Hepatocyte (in vitro differentiated cells): ENCODE results near the gene CFL1. TPM values are rescaled to one million over a fixed set of nuclear protein-coding genes. Genes with fewer than 3 reads are reported as not detected.
A peak's percentile ranks its signal among the peaks of the same experiment; 100 is the strongest.

ENCODE experiments used
- DNase-seq: peaks from one replicate; pipeline ENCODE4 v3.0.0-alpha.2; 2016; ENCODE audit warnings: low spot score
- H2AFZ ChIP-seq: fragments of 200-600 bp; sonication (generic); 2 replicates; pipeline ENCODE4 v1.6.0; 2016; ENCODE audit warnings: antibody characterized with exemption, mild to moderate bottlenecking
- H3K27ac ChIP-seq: fragments of 200-600 bp; sonication (generic); 2 replicates; pipeline ENCODE4 v1.5.1; 2016; ENCODE audit warnings: mild to moderate bottlenecking
- H3K27me3 ChIP-seq: fragments of 200-600 bp; sonication (generic); 2 replicates; pipeline ENCODE4 v1.6.1; 2016
- H3K36me3 ChIP-seq: fragments of 200-600 bp; sonication (generic); replicated peaks from 2 replicates; pipeline ENCODE4 v1.5.1; 2016; ENCODE audit warnings: low read depth; ENCODE audit not compliant: insufficient read depth
- H3K4me1 ChIP-seq: fragments of 200-600 bp; sonication (generic); 2 replicates; pipeline ENCODE4 v1.5.1; 2016; ENCODE audit warnings: mild to moderate bottlenecking, moderate library complexity; ENCODE audit not compliant: insufficient read depth
- H3K4me2 ChIP-seq: fragments of 200-600 bp; sonication (generic); 2 replicates; pipeline ENCODE4 v1.6.0; 2016
- H3K4me3 ChIP-seq: fragments of 200-600 bp; sonication (generic); 2 replicates; pipeline ENCODE4 v1.5.1; 2016; ENCODE audit warnings: mild to moderate bottlenecking
- H3K79me2 ChIP-seq: fragments of 200-600 bp; sonication (generic); 2 replicates; pipeline ENCODE4 v1.6.0; 2017; ENCODE audit warnings: mild to moderate bottlenecking
- H3K9me2 ChIP-seq: fragments of 200-600 bp; sonication (generic); replicated peaks from 2 replicates; pipeline ENCODE4 v1.6.0; 2017; ENCODE audit warnings: mild to moderate bottlenecking; ENCODE audit not compliant: insufficient read depth
- H3K9me3 ChIP-seq: fragments of 200-600 bp; sonication (generic); 2 replicates; pipeline ENCODE4 v1.5.1; 2016; ENCODE audit warnings: low read depth, mild to moderate bottlenecking
- H4K20me1 ChIP-seq: fragments of 200-600 bp; sonication (generic); 2 replicates; pipeline ENCODE4 v1.6.0; 2016; ENCODE audit warnings: mild to moderate bottlenecking; ENCODE audit not compliant: insufficient read depth, poor library complexity, severe bottlenecking
- EZH2 ChIP-seq: fragments of 200-600 bp; sonication (generic); IDR thresholded peaks from 2 replicates; pipeline ENCODE4 v1.6.1; 2016; ENCODE audit warnings: antibody characterized with exemption, mild to moderate bottlenecking, borderline replicate concordance
- EZH2phosphoT487 ChIP-seq: fragments of 200-600 bp; sonication (generic); IDR thresholded peaks from one replicate; pipeline ENCODE4 v1.6.1; 2018; ENCODE audit warnings: antibody characterized with exemption, mild to moderate bottlenecking, low read depth, moderate library complexity; ENCODE audit not compliant: unreplicated experiment, severe bottlenecking
- WGBS: methylation state at CpG from one replicate; pipeline ENCODE4 v1.1.6; 2016; ENCODE audit warnings: low lambda C conversion rate; ENCODE audit errors: missing lambda C conversion rate; 5-methylcytosine and 5-hydroxymethylcytosine counted together
- polyA plus RNA-seq: library from polyadenylated mRNA; unstranded; fragments of >200 nt; fragmentation: Nextera tagmentation; extraction: Ambion mirVana; gene quantifications from 2 replicates; pipeline ENCODE4 v1.2.1, GENCODE V29; 2016
- total RNA-seq: library from RNA; depleted of rRNA; stranded (reverse); fragments of >200 nt; gene quantifications from 2 replicates; pipeline ENCODE4 v1.2.3, GENCODE V29; 2014
- TF ChIP-seq, protein P1 (sequence below): fragments of 200-600 bp; sonication (generic); IDR thresholded peaks from 2 replicates; pipeline ENCODE4 v1.5.1; 2016; ENCODE audit warnings: antibody characterized with exemption, mild to moderate bottlenecking; ENCODE audit not compliant: poor library complexity

Gene CFL1
- total and polyA plus RNA-seq, 2 experiments from 2014 or later, result 720 to 1,698 TPM

DNA sequence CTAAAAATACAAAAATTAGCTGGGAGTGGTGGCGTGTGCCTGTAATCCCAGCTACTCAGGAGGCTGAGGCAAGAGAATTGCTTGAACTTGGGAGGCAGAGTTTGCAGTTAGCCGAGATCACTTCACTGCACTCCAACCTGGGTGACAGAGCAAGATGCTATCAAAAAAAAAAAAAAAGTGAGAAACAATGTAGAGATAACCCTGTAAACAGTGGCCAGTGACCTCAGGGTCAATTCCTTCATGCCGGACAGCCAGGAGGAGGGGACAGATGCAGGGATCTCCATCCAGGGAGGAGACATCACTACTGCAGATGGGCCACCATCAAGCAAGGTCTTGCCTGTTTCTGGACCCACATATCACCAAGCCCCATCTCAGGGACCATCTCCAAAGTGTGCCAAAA lies 10.2 kb downstream of the CFL1 start:
- H3K4me2 ChIP-seq, result no peak overlapping the region
- no peak overlapping the region for H2AFZ ChIP-seq
- H4K20me1 ChIP-seq, result no peaks in the 10 kb centered on the region
- H3K79me2 ChIP-seq, result no peaks in the 10 kb centered on the region
- H3K27ac ChIP-seq, result no peak overlapping the region
- DNase-seq, result no peak
- 68% methylated on average over 3 of the region's 3 CpGs for WGBS
- H3K4me3 ChIP-seq, result no peak overlapping the region
- no peaks in the 10 kb centered on the region for H3K9me3 ChIP-seq
- no peaks in the 10 kb centered on the region for H3K9me2 ChIP-seq
- H3K36me3 ChIP-seq, result no peaks in the 10 kb centered on the region
- TF ChIP-seq EZH2, result no peak
- no peak for TF ChIP-seq EZH2phosphoT487
- TF ChIP-seq, protein P1, sequence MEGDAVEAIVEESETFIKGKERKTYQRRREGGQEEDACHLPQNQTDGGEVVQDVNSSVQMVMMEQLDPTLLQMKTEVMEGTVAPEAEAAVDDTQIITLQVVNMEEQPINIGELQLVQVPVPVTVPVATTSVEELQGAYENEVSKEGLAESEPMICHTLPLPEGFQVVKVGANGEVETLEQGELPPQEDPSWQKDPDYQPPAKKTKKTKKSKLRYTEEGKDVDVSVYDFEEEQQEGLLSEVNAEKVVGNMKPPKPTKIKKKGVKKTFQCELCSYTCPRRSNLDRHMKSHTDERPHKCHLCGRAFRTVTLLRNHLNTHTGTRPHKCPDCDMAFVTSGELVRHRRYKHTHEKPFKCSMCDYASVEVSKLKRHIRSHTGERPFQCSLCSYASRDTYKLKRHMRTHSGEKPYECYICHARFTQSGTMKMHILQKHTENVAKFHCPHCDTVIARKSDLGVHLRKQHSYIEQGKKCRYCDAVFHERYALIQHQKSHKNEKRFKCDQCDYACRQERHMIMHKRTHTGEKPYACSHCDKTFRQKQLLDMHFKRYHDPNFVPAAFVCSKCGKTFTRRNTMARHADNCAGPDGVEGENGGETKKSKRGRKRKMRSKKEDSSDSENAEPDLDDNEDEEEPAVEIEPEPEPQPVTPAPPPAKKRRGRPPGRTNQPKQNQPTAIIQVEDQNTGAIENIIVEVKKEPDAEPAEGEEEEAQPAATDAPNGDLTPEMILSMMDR, result no peak
- H3K4me1 ChIP-seq, result peaks cover 9% of the 10 kb centered on the region
- H3K27me3 ChIP-seq, result no peaks in the 10 kb centered on the region

DNA sequence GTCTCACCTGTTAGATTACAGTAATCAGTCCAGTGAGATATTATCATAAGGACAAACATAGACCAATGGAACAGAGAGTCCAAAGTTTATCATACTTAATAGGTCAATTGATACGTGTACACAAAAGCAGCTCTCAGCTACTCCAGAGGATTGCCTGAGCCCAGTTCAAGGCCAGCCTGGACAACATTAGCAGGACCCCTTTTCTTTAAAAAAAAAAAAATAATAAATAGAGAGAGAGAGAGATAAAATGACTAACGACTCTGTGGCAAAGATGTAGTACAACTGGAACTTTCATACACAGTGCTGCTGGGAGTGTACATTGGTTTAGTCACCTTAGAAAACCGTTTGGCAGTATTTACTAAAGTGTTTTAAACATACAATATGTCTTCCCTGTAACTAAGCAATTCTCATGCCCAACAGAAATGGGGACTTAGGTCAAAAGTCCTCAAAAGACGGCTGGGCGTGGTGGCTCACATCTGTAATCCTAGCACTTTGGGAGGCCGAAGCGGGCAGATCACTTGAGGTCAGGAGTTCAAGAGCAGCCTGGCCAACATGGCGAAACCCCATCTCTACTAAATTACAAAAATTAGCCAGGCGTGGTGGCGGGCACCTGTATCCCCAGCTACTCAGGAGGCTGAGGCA lies 13.6 kb downstream of the CFL1 start:
- WGBS, result 76% methylated on average over 10 of the region's 10 CpGs
- Histone ChIP-seq H2AFZ (no peak overlapping the region), H3K9me3 (no peaks in the 10 kb centered on the region), H3K36me3 (no peaks in the 10 kb centered on the region), H3K27me3 (no peaks in the 10 kb centered on the region), H3K4me2 (peak overlapping the region; percentile 43), H3K79me2 (no peaks in the 10 kb centered on the region), H3K4me3 (no peak overlapping the region), H3K4me1 (peaks cover 8% of the 10 kb centered on the region), H3K27ac (peak overlapping the region; percentile 75), H3K9me2 (no peaks in the 10 kb centered on the region), H4K20me1 (no peaks in the 10 kb centered on the region)
- peak; percentile 22 for DNase-seq
- TF ChIP-seq EZH2, result no peak
- no peak for TF ChIP-seq EZH2phosphoT487
- TF ChIP-seq, protein P1, result no peak

DNA sequence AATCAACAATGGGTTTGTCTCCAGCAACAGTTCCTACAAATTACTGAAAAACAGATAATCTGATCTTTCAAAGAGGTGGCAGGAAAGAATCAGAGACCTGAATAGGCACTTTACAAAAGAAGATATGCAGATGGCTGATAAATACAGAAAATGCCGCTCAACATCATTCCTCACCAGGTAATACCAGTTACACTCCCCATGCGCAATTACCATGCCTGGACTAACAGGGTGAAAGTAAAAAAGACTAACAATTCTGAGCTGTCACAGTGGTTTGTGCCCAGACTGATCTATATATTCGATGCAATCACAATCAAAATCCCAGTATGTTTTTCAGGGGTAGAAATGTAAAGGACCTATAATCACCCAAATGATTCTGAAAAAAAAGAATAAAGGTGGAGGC lies 14.2 kb downstream of the CFL1 start:
- TF ChIP-seq, protein P1, result no peak
- TF ChIP-seq EZH2phosphoT487, result no peak
- no peak for TF ChIP-seq EZH2
- no peaks in the 10 kb centered on the region for H3K79me2 ChIP-seq
- DNase-seq, result peak; percentile 14
- no peaks in the 10 kb centered on the region for H3K27me3 ChIP-seq
- peaks cover 8% of the 10 kb centered on the region for H3K4me1 ChIP-seq
- no peaks in the 10 kb centered on the region for H3K36me3 ChIP-seq
- H2AFZ ChIP-seq, result no peak overlapping the region
- WGBS, result 88% methylated on average over 3 of the region's 3 CpGs
- H3K4me3 ChIP-seq, result no peak overlapping the region
- peak overlapping the region; percentile 75 for H3K27ac ChIP-seq
- no peaks in the 10 kb centered on the region for H3K9me2 ChIP-seq
- no peaks in the 10 kb centered on the region for H3K9me3 ChIP-seq
- H3K4me2 ChIP-seq, result peak overlapping the region; percentile 43
- no peaks in the 10 kb centered on the region for H4K20me1 ChIP-seq
